ENCODE data around the gene RAPGEFL1.

Gene RAPGEFL1

GRCh38 chr17:40242774-40243173 lies 65.5 kb downstream of the RAPGEFL1 start:
- Mint-ChIP-seq H3K27me3 (ENCODE audit: low read depth, poor library complexity) (no peaks in the 10 kb centered on the region), H3K36me3 (ENCODE audit: low read depth) (peaks cover 16% of the 10 kb centered on the region), H3K9me3 (no peaks in the 10 kb centered on the region), H3K4me3 (no peak overlapping the region), H3K27ac (no peak overlapping the region), H3K4me1 (no peaks in the 10 kb centered on the region)
- no peak for TF ChIP-seq CTCF (IDR thresholded peaks at IDR 0.05)
- DNase-seq: no peak

DNA sequence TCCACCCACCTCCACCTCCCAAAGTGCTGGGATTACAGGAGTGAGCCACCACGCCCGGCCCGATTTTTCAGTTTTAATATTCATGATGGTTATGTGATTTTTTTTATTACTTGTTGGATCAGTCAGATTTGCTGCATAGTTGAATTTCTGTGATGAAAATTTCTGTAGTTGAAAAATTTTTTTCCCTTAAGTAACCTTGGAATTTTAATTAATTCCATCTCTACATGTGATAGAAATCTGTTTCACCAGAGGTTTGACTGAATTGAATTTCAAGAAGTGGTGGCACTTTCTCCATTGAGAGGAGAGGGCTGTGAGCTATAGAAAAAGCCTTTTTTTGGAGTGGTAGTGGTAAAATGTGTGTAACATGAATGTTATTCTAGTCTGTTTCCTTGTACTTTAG lies 66.5 kb downstream of the RAPGEFL1 start:
- no peaks in the 10 kb centered on the region for H3K27me3 Mint-ChIP-seq (ENCODE audit: low read depth, poor library complexity)
- no peak overlapping the region for H3K4me3 Mint-ChIP-seq
- peaks cover 2% of the 10 kb centered on the region for H3K4me1 Mint-ChIP-seq
- TF ChIP-seq CTCF (IDR thresholded peaks at IDR 0.05): no peak
- H3K27ac Mint-ChIP-seq: no peak overlapping the region
- H3K36me3 Mint-ChIP-seq (ENCODE audit: low read depth): peaks cover 19% of the 10 kb centered on the region
- no peak for DNase-seq
- no peaks in the 10 kb centered on the region for H3K9me3 Mint-ChIP-seq

DNA sequence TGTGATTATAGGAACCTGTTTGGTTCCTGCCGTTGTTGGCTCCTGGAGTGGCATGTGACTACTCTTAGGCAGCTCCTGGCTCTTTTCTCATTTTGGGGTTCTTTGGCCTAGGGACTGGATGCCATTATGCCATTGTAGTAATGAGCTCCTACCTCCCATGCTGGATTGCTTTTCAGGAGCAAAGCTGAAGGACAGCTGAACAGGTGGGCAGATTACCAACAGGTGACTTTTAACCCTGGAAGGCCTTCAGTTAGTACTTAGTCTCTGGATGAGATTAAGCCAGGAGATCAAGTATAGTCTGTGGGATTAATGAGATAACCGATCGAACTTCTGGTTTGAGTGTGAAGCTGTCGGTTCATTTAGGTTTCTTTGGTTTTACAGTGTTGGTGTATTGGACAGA lies 67.0 kb downstream of the RAPGEFL1 start:
- Mint-ChIP-seq H3K9me3 (no peaks in the 10 kb centered on the region), H3K27ac (no peak overlapping the region), H3K36me3 (ENCODE audit: low read depth) (peaks cover 22% of the 10 kb centered on the region), H3K4me3 (no peak overlapping the region), H3K27me3 (ENCODE audit: low read depth, poor library complexity) (no peaks in the 10 kb centered on the region), H3K4me1 (peaks cover 7% of the 10 kb centered on the region)
- no peak for DNase-seq
- no peak for TF ChIP-seq CTCF (IDR thresholded peaks at IDR 0.05)
